ENCODE results near the gene FHOD3. TPM values are rescaled to one million over a fixed set of nuclear protein-coding genes. Genes with fewer than 3 reads are reported as not detected.

The FHOD3 gene
- total and polyA plus RNA-seq, 11 donors, result 109 to 532 (median 262) TPM

- Histone ChIP-seq H3K9me3 (peaks cover 0 to 5% (median 0%) of the 10 kb centered on the region in 12 donors), H3K27ac (peak overlapping the region in 10 of 12 donors; percentile 13 to 87 (median 78)), H3K4me3 (no peak overlapping the region), H3K36me3 (no peaks in the 10 kb centered on the region), H3K4me1 (peaks cover 0 to 66% (median 12%) of the 10 kb centered on the region in 12 donors), H3K27me3 (no peaks in the 10 kb centered on the region)
- TF ChIP-seq POLR2A (IDR thresholded peaks at IDR 0.05), result no peak
- TF ChIP-seq, protein P1, sequence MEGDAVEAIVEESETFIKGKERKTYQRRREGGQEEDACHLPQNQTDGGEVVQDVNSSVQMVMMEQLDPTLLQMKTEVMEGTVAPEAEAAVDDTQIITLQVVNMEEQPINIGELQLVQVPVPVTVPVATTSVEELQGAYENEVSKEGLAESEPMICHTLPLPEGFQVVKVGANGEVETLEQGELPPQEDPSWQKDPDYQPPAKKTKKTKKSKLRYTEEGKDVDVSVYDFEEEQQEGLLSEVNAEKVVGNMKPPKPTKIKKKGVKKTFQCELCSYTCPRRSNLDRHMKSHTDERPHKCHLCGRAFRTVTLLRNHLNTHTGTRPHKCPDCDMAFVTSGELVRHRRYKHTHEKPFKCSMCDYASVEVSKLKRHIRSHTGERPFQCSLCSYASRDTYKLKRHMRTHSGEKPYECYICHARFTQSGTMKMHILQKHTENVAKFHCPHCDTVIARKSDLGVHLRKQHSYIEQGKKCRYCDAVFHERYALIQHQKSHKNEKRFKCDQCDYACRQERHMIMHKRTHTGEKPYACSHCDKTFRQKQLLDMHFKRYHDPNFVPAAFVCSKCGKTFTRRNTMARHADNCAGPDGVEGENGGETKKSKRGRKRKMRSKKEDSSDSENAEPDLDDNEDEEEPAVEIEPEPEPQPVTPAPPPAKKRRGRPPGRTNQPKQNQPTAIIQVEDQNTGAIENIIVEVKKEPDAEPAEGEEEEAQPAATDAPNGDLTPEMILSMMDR (IDR thresholded peaks at IDR 0.05), result no peak
- ATAC-seq (no peak), DNase-seq (no peak)
- 64 to 74% (median 72%) methylated on average over 2 of the region's 2 CpGs for WGBS, 4 donors
- intact Hi-C loops (cut with DNase I), result loop anchor here in 2 of 10 donors (10.0 kb wide), 1 partner anchor 63 kb away; no protein-coding TSS in a partner anchor
Observed at GRCh38 chr18:36401462-36401861, 103.9 kb downstream of the FHOD3 start.

- Histone ChIP-seq H3K27me3 (no peaks in the 10 kb centered on the region), H3K4me3 (no peak overlapping the region), H3K9me3 (no peaks in the 10 kb centered on the region), H3K36me3 (no peaks in the 10 kb centered on the region), H3K4me1 (peaks cover 0 to 75% (median 15%) of the 10 kb centered on the region in 12 donors), H3K27ac (peak overlapping the region; percentile 42 to 94 (median 78))
- ATAC-seq (peak; percentile 63 to 81 (median 78)), DNase-seq (peak; percentile 64 to 89 (median 80))
- TF ChIP-seq POLR2A (IDR thresholded peaks at IDR 0.05), result no peak
- TF ChIP-seq, protein P1 (IDR thresholded peaks at IDR 0.05), result peak in 4 of 12 donors; percentile 8 to 30 (median 18)
- intact Hi-C loops (cut with DNase I), result loop anchor here in 2 of 10 donors (10.0 kb wide), 1 partner anchor 62 kb away; no protein-coding TSS in a partner anchor
- 44 to 62% (median 50%) methylated on average over 8 of the region's 8 CpGs for WGBS, 4 donors
Observed at GRCh38 chr18:36402765-36403396, 105.4 kb downstream of the FHOD3 start.

DNA sequence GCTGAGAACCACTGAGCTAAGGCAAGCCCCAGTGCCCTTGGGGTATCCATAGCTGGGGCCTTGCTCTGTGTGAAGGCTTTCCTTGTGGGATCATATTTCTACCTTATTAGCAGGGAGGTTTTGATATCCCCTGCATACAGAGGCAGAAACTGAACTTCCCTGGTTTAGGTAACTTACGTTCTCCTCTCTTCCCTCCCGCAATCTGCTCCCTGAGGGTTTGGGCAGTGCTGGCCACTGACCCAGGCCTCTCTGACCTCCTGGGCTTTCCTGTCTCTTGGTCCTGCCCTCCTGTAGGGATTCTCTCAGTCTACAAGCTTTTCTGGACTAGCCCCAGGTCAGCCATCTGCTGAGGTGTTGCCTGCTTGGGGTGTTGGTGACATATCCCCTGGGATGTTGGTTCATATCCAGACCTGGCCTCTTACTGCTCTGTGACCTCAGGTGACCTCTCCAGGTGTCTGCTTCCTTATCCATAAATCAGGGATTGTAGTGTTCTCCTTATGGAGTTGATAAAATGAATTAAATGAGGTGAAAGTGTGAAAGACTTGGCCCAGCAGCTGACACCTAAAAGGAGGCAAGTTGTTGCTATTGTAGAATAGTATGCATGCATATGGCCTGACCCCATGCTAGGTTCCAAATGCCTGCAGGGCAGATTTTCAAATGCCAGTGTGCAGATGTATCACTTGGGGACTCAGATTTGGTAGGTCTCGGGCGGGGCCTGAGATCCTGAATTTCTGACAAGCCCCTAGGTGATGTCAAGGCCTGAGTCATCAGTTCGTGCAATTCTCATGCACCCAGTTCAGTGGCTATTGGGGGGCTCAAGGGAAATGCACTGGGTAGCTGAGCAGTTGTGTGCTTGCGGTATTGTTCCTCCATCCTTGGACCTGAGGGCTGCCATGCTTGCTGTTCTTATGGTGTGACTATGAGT is 106.6 kb downstream of the FHOD3 start:
- DNase-seq (peak in 2 of 5 donors; percentile 59 to 66), ATAC-seq (peak in 3 of 4 donors; percentile 49 to 60 (median 57))
- no peak for TF ChIP-seq POLR2A (IDR thresholded peaks at IDR 0.05)
- TF ChIP-seq, protein P1 (IDR thresholded peaks at IDR 0.05), result no peak
- Histone ChIP-seq H3K36me3 (no peaks in the 10 kb centered on the region), H3K4me3 (no peak overlapping the region), H3K9me3 (no peaks in the 10 kb centered on the region), H3K4me1 (peaks cover 0 to 77% (median 17%) of the 10 kb centered on the region in 12 donors), H3K27ac (peak overlapping the region in 11 of 12 donors; percentile 42 to 94 (median 79)), H3K27me3 (no peaks in the 10 kb centered on the region)
- intact Hi-C loops (cut with DNase I), result loop anchor here in 2 of 10 donors (10.0 kb wide), 1 partner anchor 61 kb away; no protein-coding TSS in a partner anchor
- WGBS, 4 donors, result 64 to 72% (median 69%) methylated on average over 6 of the region's 6 CpGs
